Activated CD8-positive, alpha-beta memory T cell treated with anti-CD3 and anti-CD28 coated beads for 36 hours (primary cell): Measurements from ENCODE around the gene LCK. TPM values are rescaled to one million over a fixed set of nuclear protein-coding genes. Genes with fewer than 3 reads are reported as not detected.

Source experiments
- CTCF ChIA-PET: fragments of 350-600 bp; sonication (Branson Sonifier 250); formaldehyde crosslinking; loops from one replicate; lab custom pipeline; 2021; ENCODE audit warnings: antibody characterized with exemption; lab: Charles Lee
- POLR2A ChIA-PET: fragments of 350-600 bp; sonication (Branson Sonifier 250); formaldehyde crosslinking; loops from one replicate; lab custom pipeline; 2021; ENCODE audit warnings: antibody characterized with exemption; lab: Charles Lee
- total RNA-seq, 2 experiments: library from RNA; stranded (reverse); gene quantifications; one replicate each; pipeline ENCODE4 v1.2.3, GENCODE V29; 2021

Gene LCK
- total RNA-seq, 2 experiments from 2014 or later = 279 to 294 TPM

DNA sequence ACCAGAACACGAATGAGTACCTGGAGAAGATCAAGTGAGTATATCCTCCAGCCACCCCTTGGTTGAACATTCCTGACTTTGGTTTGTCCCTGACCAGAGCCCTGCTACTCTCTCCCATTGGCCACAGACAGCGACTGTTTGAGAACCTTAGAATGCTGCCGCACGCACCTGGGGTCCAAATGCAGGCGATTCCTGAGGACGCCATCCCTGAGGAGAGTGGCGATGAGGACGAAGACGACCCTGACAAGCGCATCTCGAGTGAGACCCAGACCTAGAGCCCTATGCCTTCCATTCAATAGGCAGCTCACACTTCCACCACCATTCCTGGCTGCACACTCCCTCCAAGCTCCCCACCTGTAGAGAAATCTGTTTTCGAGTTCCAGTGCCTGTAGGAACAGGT lies 80.5 kb downstream of the LCK start:
- POLR2A ChIA-PET = no interaction called here
- CTCF ChIA-PET = interaction anchor here (1.5 kb wide), 1 partner anchor 116 kb away, joined by 3 read pairs; no protein-coding TSS in a partner anchor

DNA sequence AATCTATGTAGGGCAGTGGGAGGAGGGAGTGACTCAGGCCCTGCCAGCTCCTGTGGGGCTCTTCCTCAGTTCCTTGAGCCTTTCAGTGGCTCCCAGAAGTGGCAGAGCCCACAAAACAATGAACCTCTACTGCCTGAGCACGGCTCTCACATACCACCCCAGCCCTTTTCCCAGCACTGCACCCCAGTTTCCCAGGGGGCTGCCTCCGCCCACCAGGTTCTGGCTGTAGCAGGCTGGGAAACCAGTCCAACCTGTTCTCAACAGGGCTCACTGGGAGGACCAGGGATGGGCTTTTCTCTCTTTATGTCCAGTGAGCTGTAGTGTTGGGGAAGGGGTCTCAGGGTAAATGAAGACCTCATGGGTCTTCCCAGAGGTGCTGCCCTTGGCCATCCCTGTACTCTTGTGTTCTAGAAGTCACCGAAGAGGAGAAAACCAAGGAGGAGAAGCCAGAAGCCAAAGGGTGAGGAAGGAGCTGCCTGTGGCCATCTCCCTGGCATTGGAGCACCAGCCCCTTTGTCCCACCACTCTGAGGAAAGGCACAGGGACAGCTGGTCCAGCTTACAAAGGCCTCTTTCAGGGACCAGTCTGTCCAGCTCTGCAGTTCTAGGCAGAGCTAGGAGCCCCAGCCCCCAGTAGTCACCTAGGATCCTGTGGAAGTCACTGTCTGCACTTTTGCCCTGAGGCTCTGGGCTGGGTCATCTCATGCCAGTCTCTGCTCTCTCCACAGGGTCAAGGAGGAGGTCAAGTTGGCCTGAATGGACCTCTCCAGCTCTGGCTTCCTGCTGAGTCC lies 81.4 kb downstream of the LCK start:
- CTCF ChIA-PET = interaction anchor here (1.0 to 1.5 kb wide), 2 partner anchors 82 to 117 kb away, joined by 3 to 5 read pairs; partner anchors contain the start of gene LCK
- POLR2A ChIA-PET = interaction anchor here (0.5 kb wide), 1 partner anchor 41 kb away, joined by 4 read pairs; the partner anchor contains the start of gene HDAC1

GRCh38 chr1:32333251-32333963 lies 82.3 kb downstream of the LCK start:
- ChIA-PET CTCF (interaction anchor here (1.0 to 1.5 kb wide), 2 partner anchors 83 to 118 kb away, joined by 3 to 5 read pairs; partner anchors contain the start of gene LCK), POLR2A (no interaction called here)

GRCh38 chr1:32334274-32334861 lies 83.3 kb downstream of the LCK start:
- POLR2A ChIA-PET = no interaction called here
- CTCF ChIA-PET = no interaction called here

GRCh38 chr1:32334864-32335534 lies 83.9 kb downstream of the LCK start:
- ChIA-PET POLR2A (interaction anchor here (1.2 to 2.1 kb wide), 6 partner anchors 10 to 101 kb away, joined by 3 to 17 read pairs (median 8); partner anchors contain the start of genes BSDC1 and LCK), CTCF (interaction anchor here (0.6 to 1.5 kb wide), 3 partner anchors 28 to 121 kb away, joined by 3 to 6 read pairs (median 6); no protein-coding TSS in a partner anchor)

DNA sequence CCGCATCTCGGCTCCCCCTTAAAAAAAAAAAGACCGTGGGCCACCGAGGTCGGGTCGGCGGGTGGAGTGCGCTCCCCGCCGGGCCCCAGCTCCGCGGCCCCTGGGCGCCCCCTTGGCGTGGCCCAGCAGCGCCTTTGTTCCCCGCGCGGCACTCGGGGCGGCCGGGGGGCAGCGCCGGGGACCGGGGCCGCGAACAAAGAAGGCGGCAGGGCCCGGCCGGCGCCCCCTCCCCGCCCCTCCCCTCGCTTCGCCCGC lies 84.4 kb downstream of the LCK start:
- POLR2A ChIA-PET = interaction anchor here (0.5 to 2.1 kb wide), 12 partner anchors 10 to 434 kb away, joined by 3 to 17 read pairs (median 5); partner anchors contain the start of genes BSDC1, HDAC1, KPNA6 and LCK
- CTCF ChIA-PET = interaction anchor here (0.6 to 2.1 kb wide), 5 partner anchors 15 to 122 kb away, joined by 3 to 6 read pairs (median 5); no protein-coding TSS in a partner anchor

Other genes starting within 250 kb of the LCK start
- 100 to 1,000 TPM; 208 to 212 TPM for gene KHDRBS1, start 237.4 kb upstream of the LCK start, total RNA-seq
- gene TMEM39B, start 178.3 kb upstream of the LCK start, total RNA-seq = 10 to 100 TPM; 26.5 to 28.4 TPM
- gene KPNA6, start 143.2 kb upstream of the LCK start, total RNA-seq = 10 to 100 TPM; 89.6 to 97.1 TPM
- gene TXLNA, start 71.6 kb upstream of the LCK start, total RNA-seq = 100 to 1,000 TPM; 100 to 103 TPM
- 10 to 100 TPM; 20.6 to 23.3 TPM for gene CCDC28B, start 50.7 kb upstream of the LCK start, total RNA-seq
- 1 to 10 TPM; 5.8 to 6.3 TPM for gene IQCC, start 45.6 kb upstream of the LCK start, total RNA-seq
- under 1 TPM in 1 of 2 experiments, not detected in 1; 0.21 TPM for gene DCDC2B, start 42.2 kb upstream of the LCK start, total RNA-seq
- gene TMEM234, start 28.9 kb upstream of the LCK start, total RNA-seq = 10 to 100 TPM in 1 of 2 experiments, 1 to 10 TPM in 1; 9.2 to 12.0 TPM
- 100 to 1,000 TPM; 387 to 402 TPM for gene EIF3I, start 28.9 kb upstream of the LCK start, total RNA-seq
- gene FAM167B, start 4.0 kb upstream of the LCK start, total RNA-seq = under 1 TPM in 1 of 2 experiments, not detected in 1; 0.40 TPM
- gene HDAC1, start 40.8 kb downstream of the LCK start, total RNA-seq = 100 to 1,000 TPM; 159 to 160 TPM
- 10 to 100 TPM; 13.0 to 13.4 TPM for gene MARCKSL1, start 85.0 kb downstream of the LCK start, total RNA-seq
- 1 to 10 TPM; 2.7 to 3.1 TPM for gene FAM229A, start 111.2 kb downstream of the LCK start, total RNA-seq
- gene TSSK3, start 111.3 kb downstream of the LCK start, total RNA-seq = under 1 TPM; 0.36 to 0.67 TPM
- 10 to 100 TPM; 29.2 to 34.8 TPM for gene BSDC1, start 143.2 kb downstream of the LCK start, total RNA-seq
- gene ZBTB8B, start 213.8 kb downstream of the LCK start, total RNA-seq = not detected